HT1080 (cell line): ENCODE results near the gene RAB26. TPM values are rescaled to one million over a fixed set of nuclear protein-coding genes. Genes with fewer than 3 reads are reported as not detected.
A peak's percentile ranks its signal among the peaks of the same experiment; 100 is the strongest.

Experiments
- DNase-seq: peaks from one replicate; pipeline ENCODE4 v3.0.0-alpha.2; 2015; ENCODE audit warnings: low read depth
- total RNA-seq: library from RNA; depleted of rRNA; stranded (reverse); fragments of >200 nt; shearing (Covaris generic); gene quantifications from 2 replicates; pipeline ENCODE4 v1.2.3, GENCODE V29; 2014

RAB26 gene
- total RNA-seq, 1 experiment from 2014 or later: 13.4 TPM

GRCh38 chr16:2142942-2143877, 5.2 kb upstream of the RAB26 start:
- DNase-seq: no peak

- DNase-seq: no peak
These were observed 4.4 kb upstream of the RAB26 start for GRCh38 chr16:2143878-2144485.

- no peak for DNase-seq
These were observed 2.6 kb upstream of the RAB26 start for GRCh38 chr16:2145843-2146242.

DNA sequence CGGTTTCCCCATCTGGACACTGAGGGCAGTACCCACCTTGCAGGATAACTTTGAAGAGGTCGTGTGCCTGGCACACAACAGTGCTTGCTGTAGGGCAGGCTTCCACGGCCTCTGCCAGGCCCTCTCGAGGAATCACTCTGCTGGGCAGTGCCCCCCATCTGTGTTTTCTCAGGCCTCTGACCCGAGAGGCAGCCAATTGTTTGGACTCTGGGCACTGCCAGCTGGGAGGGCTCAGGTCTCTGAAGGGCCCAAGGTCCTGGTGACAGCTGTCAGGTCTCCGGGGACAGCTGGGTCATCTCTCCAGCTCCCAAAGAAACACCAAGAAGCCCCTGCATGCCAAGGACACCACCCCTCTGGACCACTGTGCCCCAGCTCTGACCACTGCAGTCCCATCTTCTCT, 1.0 kb upstream of the RAB26 start:
- no peak for DNase-seq

DNA sequence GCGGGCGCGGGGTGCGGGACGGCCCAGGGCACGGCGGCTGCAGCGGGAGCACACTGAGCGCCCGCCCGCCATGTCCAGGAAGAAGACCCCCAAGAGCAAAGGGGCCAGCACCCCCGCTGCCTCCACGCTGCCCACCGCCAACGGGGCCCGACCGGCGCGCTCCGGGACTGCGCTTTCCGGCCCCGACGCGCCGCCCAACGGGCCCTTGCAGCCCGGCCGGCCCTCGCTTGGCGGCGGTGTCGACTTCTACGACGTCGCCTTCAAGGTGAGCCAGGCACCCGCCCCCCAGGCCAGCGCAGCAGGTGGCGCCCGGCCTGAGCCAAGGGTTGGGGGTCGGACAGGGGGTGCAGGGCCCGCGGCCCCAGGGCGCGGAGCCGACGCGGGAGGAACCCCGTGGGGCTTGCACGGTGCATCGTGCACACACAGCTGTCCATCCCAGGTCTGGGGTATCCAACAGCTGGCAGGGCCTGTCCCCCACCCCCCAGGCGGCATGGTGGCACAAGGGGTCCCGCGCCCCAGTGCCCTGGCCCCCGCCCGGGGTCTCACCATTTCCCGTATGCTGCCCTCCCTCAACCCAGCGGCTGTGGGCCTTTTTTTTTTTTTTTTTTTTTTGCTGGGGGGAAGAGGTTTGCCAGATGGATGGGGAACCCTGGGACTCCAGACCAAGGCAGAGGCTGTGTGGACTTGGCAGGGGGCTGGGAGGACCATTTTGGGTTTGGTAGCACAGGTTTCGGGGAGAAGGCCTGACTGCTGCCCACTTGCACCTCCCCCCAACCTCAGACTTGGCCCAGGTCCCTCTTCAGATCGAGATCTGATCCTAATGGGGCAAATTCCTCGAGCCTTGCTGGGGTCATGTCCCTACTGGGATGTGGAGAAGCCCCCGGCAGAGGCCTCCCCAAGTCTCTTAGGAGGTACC, 547 bp downstream of the RAB26 start:
- no peak for DNase-seq

DNA sequence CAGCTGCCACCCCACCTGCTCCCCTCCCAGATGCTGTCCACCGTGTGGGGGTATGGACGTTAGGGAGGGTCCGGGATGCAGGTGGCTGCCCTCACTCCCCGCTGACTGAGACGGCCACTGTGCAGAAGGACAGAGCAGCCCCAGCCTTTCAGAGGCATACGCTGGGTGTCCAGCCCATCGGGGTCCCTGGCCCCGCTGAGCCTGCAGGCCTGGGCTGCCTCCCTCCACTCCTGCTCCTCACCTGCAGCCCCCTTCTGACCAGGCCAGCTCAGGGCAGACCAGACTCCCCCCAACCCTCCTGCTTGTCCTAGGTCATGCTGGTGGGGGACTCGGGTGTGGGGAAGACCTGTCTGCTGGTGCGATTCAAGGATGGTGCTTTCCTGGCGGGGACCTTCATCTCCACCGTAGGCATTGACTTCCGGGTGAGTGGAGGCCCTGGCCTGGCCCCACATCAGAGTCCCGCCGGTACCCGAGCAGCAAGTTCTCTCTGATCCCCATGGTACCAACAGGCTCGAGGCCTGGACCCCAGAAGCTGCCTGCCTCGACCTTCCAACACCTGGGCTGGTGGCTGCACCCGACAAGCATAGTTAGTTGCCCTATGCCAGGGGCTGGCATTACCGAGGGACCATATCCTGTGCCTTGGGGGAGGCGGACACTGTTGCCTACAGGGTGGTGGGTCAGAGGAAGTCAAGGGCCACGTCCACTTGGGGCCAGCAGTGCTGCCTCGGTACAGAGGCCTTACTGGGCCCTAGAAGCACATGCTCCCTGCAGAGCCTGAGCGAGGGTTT, 1.4 kb downstream of the RAB26 start:
- DNase-seq: peak; percentile 60

GRCh38 chr16:2150418-2151187, 2.2 kb downstream of the RAB26 start:
- DNase-seq: peak; percentile 89

DNA sequence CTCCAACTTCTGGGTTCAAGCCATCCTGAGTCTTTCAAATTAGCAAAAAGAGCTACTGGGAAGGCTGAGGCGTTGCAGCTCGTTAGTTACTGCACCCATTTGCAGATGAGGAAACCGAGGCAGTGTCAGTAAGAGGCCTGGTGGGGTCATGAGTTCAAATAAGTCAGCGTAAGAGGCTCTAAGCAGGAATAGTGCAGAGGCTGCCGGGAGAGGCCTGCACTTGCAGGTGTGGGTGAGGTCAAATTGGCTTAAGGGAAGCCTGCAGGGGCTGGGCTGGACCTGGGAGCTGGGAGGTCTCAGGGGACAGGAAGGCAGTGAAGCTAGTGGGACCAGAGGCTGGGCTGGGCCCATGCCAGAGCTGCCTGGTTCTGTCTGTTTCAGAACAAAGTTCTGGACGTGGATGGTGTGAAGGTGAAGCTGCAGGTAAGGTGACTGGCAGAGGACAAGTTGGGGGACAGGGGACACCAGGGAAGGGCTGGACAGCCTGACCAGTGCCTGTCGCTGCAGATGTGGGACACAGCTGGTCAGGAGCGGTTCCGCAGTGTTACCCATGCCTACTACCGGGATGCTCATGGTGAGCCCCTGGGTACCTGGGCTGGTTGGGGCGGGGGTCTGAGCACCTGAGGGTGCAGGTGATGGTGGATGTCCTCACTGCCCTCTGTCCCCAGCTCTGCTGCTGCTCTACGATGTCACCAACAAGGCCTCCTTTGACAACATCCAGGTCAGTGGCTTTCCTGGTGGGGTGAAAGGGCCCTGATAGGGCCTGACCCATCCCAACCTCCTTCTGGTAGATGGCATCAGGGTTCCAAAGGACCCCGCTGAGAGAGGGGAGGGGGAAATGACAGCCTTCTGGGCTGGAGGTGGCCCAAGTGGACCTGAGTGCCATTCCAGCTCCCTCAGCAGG, 3.0 kb downstream of the RAB26 start:
- DNase-seq: peak; percentile 57

GRCh38 chr16:2152695-2153506, 4.5 kb downstream of the RAB26 start:
- peak; percentile 79 for DNase-seq

DNA sequence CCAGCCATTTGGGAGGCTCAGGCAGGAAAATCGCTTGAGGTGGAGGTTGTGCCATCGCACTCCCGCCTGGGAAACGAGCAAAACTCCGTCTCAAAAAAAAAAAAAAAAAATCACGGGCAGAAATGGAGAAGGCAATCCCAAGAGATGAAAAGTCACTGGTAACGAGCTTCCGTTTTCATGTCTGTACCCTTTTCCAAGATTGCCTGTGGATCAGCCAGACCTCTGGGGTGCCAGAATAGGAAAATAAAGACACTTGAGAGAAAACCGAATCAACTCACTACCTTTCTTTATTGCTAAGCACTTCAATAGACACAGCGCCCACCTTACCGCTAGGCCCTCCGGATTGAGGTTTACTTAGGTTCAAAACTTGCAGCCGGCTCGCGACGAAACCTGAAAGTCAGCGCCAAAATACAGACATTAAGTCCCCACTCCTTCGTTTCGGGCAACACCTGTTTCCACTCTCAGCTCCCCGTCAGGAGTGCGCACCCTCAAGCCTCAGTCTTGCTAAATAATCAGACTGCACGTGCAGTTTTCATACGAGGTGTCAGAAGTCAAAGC, 6.2 kb downstream of the RAB26 start:
- no peak for DNase-seq

DNA sequence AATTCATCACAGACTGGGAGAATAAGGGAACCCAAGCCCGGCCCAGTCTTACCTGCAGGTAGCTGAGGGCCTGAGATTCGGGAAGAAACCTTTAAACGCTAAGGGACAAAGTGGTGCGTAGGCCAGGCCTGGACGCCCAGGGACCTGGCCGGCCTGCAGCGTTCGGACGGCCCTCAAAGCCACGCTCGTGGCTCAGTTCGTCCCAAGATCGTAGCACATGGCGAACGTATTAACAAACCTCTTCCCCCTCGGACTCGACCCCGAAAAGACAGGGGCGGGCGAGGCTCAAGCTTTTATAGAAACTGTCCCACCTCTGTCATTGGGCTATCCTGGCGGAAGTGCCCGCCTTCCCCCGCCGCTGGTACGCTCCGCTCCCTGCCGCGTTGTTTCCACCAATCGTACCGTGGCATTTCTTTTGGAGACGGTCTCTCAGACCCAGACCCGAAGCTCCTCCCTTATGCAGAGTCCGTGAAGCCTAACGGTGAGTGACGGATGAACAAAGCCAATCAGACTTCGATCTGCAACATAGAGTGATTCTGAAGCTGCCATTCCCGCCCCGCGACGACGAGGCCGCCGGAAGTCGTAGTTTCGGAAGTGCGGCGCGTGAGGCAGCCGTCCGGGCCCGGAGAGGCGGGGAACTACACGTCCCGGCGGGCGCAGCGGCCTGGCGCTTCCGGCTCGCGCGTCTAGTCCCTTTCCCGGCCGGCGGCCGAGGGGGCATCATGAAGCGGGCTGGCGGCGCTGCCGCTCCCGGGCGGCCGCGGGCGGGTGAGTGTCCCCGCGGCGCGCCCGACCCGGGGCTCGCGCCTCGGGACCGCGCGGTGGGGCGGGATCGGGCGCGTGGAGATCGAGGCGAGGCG, 6.9 kb downstream of the RAB26 start, which contains the start of gene TRAF7:
Gene TRAF7, plus strand, starts transcription at position 692 of the 860 bp plus-strand sequence. CDS start 8,139 bp downstream, outside the sequence.
- DNase-seq: peak; percentile 100

DNA sequence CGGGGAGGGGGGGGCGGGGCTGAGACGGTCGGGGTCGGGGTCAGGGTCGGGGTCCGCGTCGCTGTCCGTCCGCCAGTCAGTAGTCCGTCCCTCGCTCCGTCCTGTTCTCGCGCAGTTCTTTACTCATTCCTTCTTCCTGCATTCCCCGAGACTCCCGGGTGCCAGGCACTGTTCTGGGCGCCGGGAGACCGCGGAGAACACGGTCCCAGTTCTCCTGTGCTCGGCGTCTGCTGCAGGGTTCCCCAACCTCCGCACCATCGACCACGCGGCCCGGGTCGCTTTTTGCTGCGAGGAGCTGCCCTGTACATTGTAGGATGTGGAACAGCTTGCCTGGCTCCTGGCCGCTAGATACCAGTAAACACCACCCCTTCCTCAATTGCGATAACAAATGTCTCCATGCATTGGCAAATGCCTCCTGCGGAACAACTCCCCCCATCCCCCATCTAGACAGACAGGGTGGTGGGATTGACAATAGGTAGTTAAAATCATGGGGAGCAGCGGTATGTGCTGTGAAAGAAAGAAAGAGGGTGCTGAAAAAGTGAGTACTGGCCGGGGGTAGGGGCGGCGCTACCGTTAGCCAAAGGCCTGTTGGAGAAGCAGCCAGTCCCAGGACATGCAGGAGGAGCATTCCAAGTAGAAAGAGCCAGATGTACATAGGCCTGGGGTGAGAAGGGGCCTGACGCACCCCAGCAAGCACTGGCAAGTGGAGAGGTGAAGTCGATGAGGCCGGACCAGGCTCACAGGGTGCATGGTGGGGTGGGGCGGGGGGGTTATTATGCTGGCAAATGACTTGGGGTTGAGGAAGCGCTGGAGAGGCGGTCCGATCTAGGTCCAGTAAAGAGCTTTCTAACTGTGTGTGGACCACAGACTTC, 7.8 kb downstream of the RAB26 start:
- DNase-seq: peak; percentile 48

DNA sequence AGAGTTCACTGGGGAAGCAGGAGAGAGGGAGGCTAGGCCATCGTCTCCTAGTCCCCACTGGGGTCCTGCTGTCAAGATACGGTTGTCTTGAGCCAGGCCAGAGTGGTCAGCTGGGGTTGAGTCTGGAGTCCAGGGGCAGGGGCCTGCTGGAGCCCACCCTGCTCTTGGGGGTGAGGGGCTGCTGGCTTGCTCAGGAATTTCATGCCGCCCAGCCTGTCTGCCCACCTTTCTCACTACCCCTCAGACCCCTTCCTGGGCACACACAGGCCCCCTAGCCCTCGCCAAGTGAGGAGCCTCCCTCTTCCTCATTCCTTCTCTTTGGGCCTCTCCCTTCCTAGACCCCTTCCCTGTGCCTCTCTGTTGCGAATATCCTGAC, 8.4 kb downstream of the RAB26 start:
- no peak for DNase-seq

DNA sequence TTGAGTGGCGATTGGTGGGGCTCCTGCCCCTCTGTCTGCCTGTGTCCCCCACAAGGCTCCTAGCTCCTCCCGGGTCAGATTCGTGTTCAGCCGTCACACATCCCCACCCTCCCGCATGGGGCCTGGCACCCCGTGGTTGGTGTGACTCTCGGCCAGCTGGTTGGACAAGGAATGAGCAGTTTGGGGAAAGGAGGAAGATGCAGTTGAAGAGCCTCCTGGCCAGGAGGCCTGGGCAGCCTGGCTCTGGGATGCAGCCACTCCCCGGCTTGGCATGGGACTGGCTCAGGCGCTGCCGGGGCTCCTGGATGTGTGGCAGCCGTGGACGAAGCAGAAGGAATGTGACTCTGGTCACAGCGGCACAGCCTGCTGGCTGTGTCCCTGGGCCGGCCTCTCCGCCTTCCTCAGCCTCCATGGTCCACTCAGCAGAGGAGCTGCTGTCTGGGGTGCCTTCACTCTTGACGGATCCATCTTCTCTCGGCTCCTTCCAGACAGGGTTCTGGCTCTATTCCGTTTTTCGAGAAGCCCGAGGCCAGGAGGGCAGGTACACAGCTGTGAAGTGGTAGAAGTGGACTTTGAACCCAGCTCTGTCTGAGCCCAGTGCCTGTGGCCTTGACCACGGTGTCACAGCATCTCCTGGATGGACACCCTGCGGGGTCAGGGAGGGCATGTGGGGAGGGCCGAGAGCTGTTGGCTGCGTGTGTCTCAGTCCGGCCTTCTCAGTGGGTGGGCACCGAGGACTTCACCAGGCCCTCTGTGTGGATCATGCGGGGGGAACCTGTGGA, 9.2 kb downstream of the RAB26 start:
- no peak for DNase-seq

GRCh38 chr16:2158262-2158638, 9.8 kb downstream of the RAB26 start:
- DNase-seq: no peak
